PC-9 (cell line): ENCODE results near the gene ADAMTS12. TPM values are rescaled to one million over a fixed set of nuclear protein-coding genes. Genes with fewer than 3 reads are reported as not detected.

Source experiments
- BruUV-seq: library from RNA; stranded (reverse); fragments of 400-500 nt; replicated peaks from 2 replicates; lab custom pipeline; 2021; lab: Mats Ljungman, UMichigan
- CTCF ChIA-PET: fragments of 300-600 bp; sonication (Branson Sonifier 250); formaldehyde crosslinking; loops from one replicate; lab custom pipeline; 2022; ENCODE audit warnings: antibody characterized with exemption; lab: Charles Lee
- POLR2A ChIA-PET: fragments of 300-600 bp; sonication (Branson Sonifier 250); formaldehyde crosslinking; loops from one replicate; lab custom pipeline; 2022; ENCODE audit warnings: antibody characterized with exemption; ENCODE audit not compliant: unreplicated experiment; lab: Charles Lee
- DNase-seq, 2 experiments: peaks; one replicate each; pipeline versions ENCODE4 v3.0.0 to v3.0.0-alpha.2; 2015 to 2022; ENCODE audit warnings: mixed read lengths in 1 of 2
- H2AFZ ChIP-seq: fragments of 200-600 bp; sonication (generic); 2 replicates; pipeline ENCODE4 v1.8.1; 2017; ENCODE audit warnings: antibody characterized with exemption
- H3F3A ChIP-seq: fragments of 200-600 bp; sonication (generic); 2 replicates; pipeline ENCODE4 v1.8.1; 2017; ENCODE audit warnings: antibody characterized with exemption, mild to moderate bottlenecking, low read depth; ENCODE audit not compliant: insufficient read depth
- H3K27ac ChIP-seq: fragments of 200-600 bp; sonication (generic); 2 replicates; pipeline ENCODE4 v1.6.1; 2016; ENCODE audit warnings: mixed run types
- H3K27me3 ChIP-seq: fragments of 200-600 bp; sonication (generic); 2 replicates; pipeline ENCODE4 v1.6.1; 2016; ENCODE audit warnings: low read depth, mixed run types; ENCODE audit not compliant: insufficient read depth
- H3K36me3 ChIP-seq: fragments of 200-600 bp; sonication (generic); 2 replicates; pipeline ENCODE4 v1.6.1; 2016; ENCODE audit warnings: low read depth, mixed run types
- H3K4me1 ChIP-seq: fragments of 200-600 bp; sonication (generic); replicated peaks from 2 replicates; pipeline ENCODE4 v1.6.1; 2016; ENCODE audit warnings: mixed run types; ENCODE audit not compliant: insufficient read depth
- H3K4me2 ChIP-seq: fragments of 200-600 bp; sonication (generic); 2 replicates; pipeline ENCODE4 v1.6.1; 2017; ENCODE audit warnings: mixed run types
- H3K4me3 ChIP-seq: fragments of 200-600 bp; sonication (generic); 2 replicates; pipeline ENCODE4 v1.6.1; 2016; ENCODE audit warnings: mixed run types
- H3K79me2 ChIP-seq: fragments of 200-600 bp; sonication (generic); 2 replicates; pipeline ENCODE4 v1.6.1; 2017; ENCODE audit warnings: low read depth, mixed run types
- H3K9me2 ChIP-seq: fragments of 200-600 bp; sonication (generic); 2 replicates; pipeline ENCODE4 v1.8.1; 2017; ENCODE audit warnings: mild to moderate bottlenecking; ENCODE audit not compliant: insufficient read depth
- H3K9me3 ChIP-seq: fragments of 200-600 bp; sonication (generic); 2 replicates; pipeline ENCODE4 v1.8.1; 2016; ENCODE audit warnings: low read depth; ENCODE audit not compliant: insufficient read depth
- H4K20me1 ChIP-seq: fragments of 200-600 bp; sonication (generic); 2 replicates; pipeline ENCODE4 v1.8.1; 2017; ENCODE audit not compliant: insufficient read depth
- EZH2 ChIP-seq: fragments of 200-600 bp; sonication (generic); IDR thresholded peaks from 2 replicates; pipeline ENCODE4 v1.8.0; 2017; ENCODE audit warnings: antibody characterized with exemption, low read depth
- intact Hi-C: fragments of 100-400 bp; cut with micrococcal nuclease; formaldehyde crosslinking; loops from one replicate; pipeline ENCODE4 v1.10.0; 2022; ENCODE audit not compliant: unreplicated experiment
- total RNA-seq: library from RNA; stranded (reverse); gene quantifications from 2 replicates; pipeline ENCODE4 v1.2.3, GENCODE V29; 2021
- TF ChIP-seq, protein P1 (sequence below): fragments of 200-600 bp; sonication (generic); conservative IDR thresholded peaks from 2 replicates; pipeline ENCODE4 v1.6.1; 2017; ENCODE audit warnings: mixed run types, antibody characterized with exemption, mild to moderate bottlenecking, moderate library complexity

ADAMTS12 gene
- total RNA-seq, 1 experiment from 2014 or later, result 103 TPM

DNA sequence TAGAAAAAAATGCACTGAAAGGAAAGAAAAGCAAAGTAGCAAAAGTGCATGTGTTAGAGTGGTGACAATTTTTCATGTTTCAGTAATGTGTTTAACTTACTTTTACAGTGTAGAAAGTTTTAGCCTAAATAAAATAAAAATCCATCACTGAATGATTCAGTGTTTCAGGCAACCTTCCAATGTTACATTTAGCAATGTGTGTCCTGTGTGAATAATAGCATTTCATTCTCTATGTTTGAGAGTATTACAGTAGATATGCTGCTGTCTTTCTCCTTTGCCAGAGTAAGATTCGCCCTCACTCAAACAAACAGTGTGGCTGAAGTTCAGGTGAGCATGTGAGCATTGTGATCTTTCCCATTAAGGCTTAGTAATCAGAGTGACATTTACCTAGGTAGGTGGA, 279.9 kb downstream of the ADAMTS12 start:
- H3K79me2 ChIP-seq, result no peaks in the 10 kb centered on the region
- peaks cover 8% of the 10 kb centered on the region; the same call in 1 of the 2 replicates for H3K4me1 ChIP-seq
- H3K9me2 ChIP-seq, result no peaks in the 10 kb centered on the region
- POLR2A ChIA-PET, result interaction anchor here (0.7 kb wide), 1 partner anchor 323 kb away, joined by 3 read pairs; no protein-coding TSS in a partner anchor
- no peak for TF ChIP-seq EZH2
- TF ChIP-seq, protein P1, sequence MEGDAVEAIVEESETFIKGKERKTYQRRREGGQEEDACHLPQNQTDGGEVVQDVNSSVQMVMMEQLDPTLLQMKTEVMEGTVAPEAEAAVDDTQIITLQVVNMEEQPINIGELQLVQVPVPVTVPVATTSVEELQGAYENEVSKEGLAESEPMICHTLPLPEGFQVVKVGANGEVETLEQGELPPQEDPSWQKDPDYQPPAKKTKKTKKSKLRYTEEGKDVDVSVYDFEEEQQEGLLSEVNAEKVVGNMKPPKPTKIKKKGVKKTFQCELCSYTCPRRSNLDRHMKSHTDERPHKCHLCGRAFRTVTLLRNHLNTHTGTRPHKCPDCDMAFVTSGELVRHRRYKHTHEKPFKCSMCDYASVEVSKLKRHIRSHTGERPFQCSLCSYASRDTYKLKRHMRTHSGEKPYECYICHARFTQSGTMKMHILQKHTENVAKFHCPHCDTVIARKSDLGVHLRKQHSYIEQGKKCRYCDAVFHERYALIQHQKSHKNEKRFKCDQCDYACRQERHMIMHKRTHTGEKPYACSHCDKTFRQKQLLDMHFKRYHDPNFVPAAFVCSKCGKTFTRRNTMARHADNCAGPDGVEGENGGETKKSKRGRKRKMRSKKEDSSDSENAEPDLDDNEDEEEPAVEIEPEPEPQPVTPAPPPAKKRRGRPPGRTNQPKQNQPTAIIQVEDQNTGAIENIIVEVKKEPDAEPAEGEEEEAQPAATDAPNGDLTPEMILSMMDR, result no peak
- intact Hi-C loops, result no loop called here
- no peaks in the 10 kb centered on the region; the same call in 1 of the 2 replicates for H3F3A ChIP-seq
- no peak overlapping the region for H3K4me3 ChIP-seq
- H3K27me3 ChIP-seq, result no peaks in the 10 kb centered on the region
- peaks cover 9% of the 10 kb centered on the region; the same call in 1 of the 2 replicates for H4K20me1 ChIP-seq
- DNase-seq, result no peak
- no peak overlapping the region for H2AFZ ChIP-seq
- CTCF ChIA-PET, result interaction anchor here (0.6 kb wide), 2 partner anchors 39 to 1298 kb away, joined by 3 to 6 read pairs; no protein-coding TSS in a partner anchor
- no TSS peak for BruUV-seq
- no peak overlapping the region for H3K27ac ChIP-seq
- H3K9me3 ChIP-seq, result no peaks in the 10 kb centered on the region; the same call in 1 of the 2 replicates
- no peak overlapping the region for H3K4me2 ChIP-seq
- peaks cover 22% of the 10 kb centered on the region for H3K36me3 ChIP-seq

DNA sequence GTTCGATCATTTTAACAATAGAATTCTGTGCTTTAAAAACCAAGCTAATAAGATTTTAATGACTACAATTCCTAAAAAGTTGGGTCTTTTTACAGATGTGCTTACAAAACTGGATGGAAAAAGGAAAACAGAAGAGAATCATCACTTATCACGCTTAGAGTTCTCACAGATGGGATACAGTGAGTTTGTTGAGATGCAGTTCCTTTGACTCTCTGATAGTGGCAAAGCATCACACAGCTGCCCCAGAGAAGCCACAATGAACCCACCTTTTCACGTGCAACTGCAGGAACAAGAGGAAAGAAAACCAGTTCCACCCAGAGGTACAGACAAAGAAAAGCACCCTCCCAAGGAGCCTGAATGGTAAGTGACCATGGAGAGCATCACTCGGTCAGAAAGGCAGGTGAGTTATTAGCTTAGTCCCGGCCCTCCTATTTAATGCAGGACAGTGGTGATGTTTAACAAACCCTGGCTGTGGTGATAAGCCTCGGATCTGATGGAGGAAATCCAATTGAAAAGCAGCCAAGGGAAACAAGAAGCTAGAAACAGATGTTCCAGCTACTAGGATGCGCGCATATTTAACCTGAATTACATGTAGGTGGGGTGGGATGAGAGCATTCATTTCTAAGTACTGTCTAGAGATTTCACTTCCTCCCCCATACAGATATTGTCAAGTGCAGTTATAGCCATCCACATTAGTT, 283.3 kb downstream of the ADAMTS12 start:
- H3K4me2 ChIP-seq, result no peak overlapping the region
- H3K9me3 ChIP-seq, result no peaks in the 10 kb centered on the region; the same call in 1 of the 2 replicates
- ChIA-PET CTCF (interaction anchor here (0.6 kb wide), 1 partner anchor 40 kb away, joined by 3 read pairs; no protein-coding TSS in a partner anchor), POLR2A (interaction anchor here (0.7 kb wide), 1 partner anchor 954 kb away, joined by 4 read pairs; no protein-coding TSS in a partner anchor)
- TF ChIP-seq EZH2, result no peak
- TF ChIP-seq, protein P1, result no peak
- peaks cover 4% of the 10 kb centered on the region; the same call in 1 of the 2 replicates for H3F3A ChIP-seq
- no TSS peak for BruUV-seq
- H2AFZ ChIP-seq, result no peak overlapping the region
- no peaks in the 10 kb centered on the region for H3K27me3 ChIP-seq
- DNase-seq, result no peak
- H3K4me3 ChIP-seq, result no peak overlapping the region
- intact Hi-C loops, result no loop called here
- H3K9me2 ChIP-seq, result no peaks in the 10 kb centered on the region
- H3K4me1 ChIP-seq, result peaks cover 8% of the 10 kb centered on the region; the same call in 1 of the 2 replicates
- peaks cover 28% of the 10 kb centered on the region for H3K36me3 ChIP-seq
- peaks cover 9% of the 10 kb centered on the region; the same call in 1 of the 2 replicates for H4K20me1 ChIP-seq
- H3K79me2 ChIP-seq, result no peaks in the 10 kb centered on the region
- no peak overlapping the region for H3K27ac ChIP-seq

DNA sequence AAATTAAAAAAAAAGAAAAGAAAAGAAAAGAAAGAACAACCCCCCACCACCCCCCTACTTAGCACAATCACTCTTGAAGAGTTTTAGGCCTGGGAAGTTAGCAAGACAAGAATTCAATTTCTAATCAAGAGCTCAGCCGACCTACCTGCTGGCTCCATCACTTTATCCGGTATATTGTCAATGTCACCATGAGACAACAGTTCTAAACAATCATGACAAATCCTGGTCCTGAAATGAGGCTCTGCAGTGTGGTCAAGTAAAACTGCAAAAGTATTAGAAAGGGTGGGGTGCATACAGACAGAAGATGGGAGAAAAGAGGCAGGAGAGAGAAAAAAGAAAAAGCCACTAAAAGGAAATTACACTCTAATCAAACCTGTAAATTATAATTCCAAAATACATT, 287.3 kb downstream of the ADAMTS12 start:
- DNase-seq, result no peak
- Histone ChIP-seq H3F3A (peaks cover 4% of the 10 kb centered on the region; the same call in 1 of the 2 replicates), H3K27me3 (no peaks in the 10 kb centered on the region), H3K27ac (no peak overlapping the region), H2AFZ (no peak overlapping the region), H3K4me3 (no peak overlapping the region), H3K9me2 (no peaks in the 10 kb centered on the region), H3K79me2 (no peaks in the 10 kb centered on the region), H3K4me2 (no peak overlapping the region), H3K36me3 (peaks cover 19% of the 10 kb centered on the region), H3K4me1 (no peaks in the 10 kb centered on the region), H3K9me3 (no peaks in the 10 kb centered on the region), H4K20me1 (0 out of 2 replicates have a peak, but pooled peaks cover 3% of the 10 kb centered on the region)
- TF ChIP-seq EZH2, result no peak
- TF ChIP-seq, protein P1, result no peak
- POLR2A ChIA-PET, result interaction anchor here (0.6 to 0.7 kb wide), 2 partner anchors 404 to 456 kb away, joined by 3 to 5 read pairs; no protein-coding TSS in a partner anchor
- CTCF ChIA-PET, result no interaction called here
- intact Hi-C loops, result no loop called here
- no TSS peak for BruUV-seq
